HCT116 (cell line): ENCODE measurements around the gene TAS1R1. TPM values are rescaled to one million over a fixed set of nuclear protein-coding genes. Genes with fewer than 3 reads are reported as not detected.
A peak's percentile ranks its signal among the peaks of the same experiment; 100 is the strongest.

ENCODE experiments used
- ATAC-seq: fragments of 200-7000 bp; cut with Tn5 transposase; 2 replicates; pipeline ENCODE4 v1.9.1; 2020; ENCODE audit warnings: mild to moderate bottlenecking, moderate library complexity
- BruUV-seq: library from RNA; stranded (reverse); fragments of 400-500 nt; replicated peaks from 2 replicates; lab custom pipeline; 2021; lab: Mats Ljungman, UMichigan
- CTCF ChIA-PET: fragments of 300-600 bp; sonication (Branson Sonifier 250); formaldehyde crosslinking; loops from one replicate; lab custom pipeline; 2021; ENCODE audit warnings: antibody characterized with exemption; lab: Charles Lee
- POLR2A ChIA-PET: fragments of 300-600, 350-600 bp; sonication (Branson Sonifier 250); formaldehyde crosslinking; loops from one replicate; lab custom pipeline; 2021; ENCODE audit warnings: antibody characterized with exemption; lab: Charles Lee
- RAD21 ChIA-PET, 2 experiments: fragments of 300-600 bp; sonication (Branson Sonifier 250); formaldehyde crosslinking; loops; one replicate each; lab custom pipeline; 2023; ENCODE audit warnings: low total read pairs in 2 of 2; ENCODE audit not compliant: uncharacterized antibody in 2 of 2, unreplicated experiment in 2 of 2, low non-redundant PET in 1 of 2; lab: Charles Lee
- DNase-seq: peaks from one replicate; pipeline ENCODE4 v3.0.0-alpha.2; 2010; ENCODE audit warnings: low read depth, low spot score
- H2AFZ ChIP-seq: fragments of 200-600 bp; shearing (Covaris generic), sonication (generic); 2 replicates; pipeline ENCODE4 v1.6.1; 2017; ENCODE audit warnings: low read depth, mixed run types, mixed read lengths, antibody characterized with exemption, low read length; ENCODE audit not compliant: poor library complexity, severe bottlenecking
- H3K27ac ChIP-seq: 2 replicates; pipeline ENCODE4 v1.5.1; 2012; ENCODE audit warnings: low read depth, low read length
- H3K27me3 ChIP-seq: fragments of 200-600 bp; sonication (generic); 2 replicates; pipeline ENCODE4 v1.6.1; 2016; ENCODE audit warnings: mixed run types, low read length, mixed read lengths; ENCODE audit not compliant: insufficient read depth
- H3K36me3 ChIP-seq, 2 experiments: fragments of 200-500 bp in 1 of 2; fragments of 200-600 bp in 1 of 2; sonication (Bioruptor generic) in 1 of 2; sonication (generic) in 1 of 2; 2 replicates each; pipeline versions ENCODE4 v1.5.1 to v1.6.1; 2014 to 2016; ENCODE audit warnings: low read length in 2 of 2, inconsistent platforms in 1 of 2, mixed read lengths in 1 of 2, mixed run types in 1 of 2; ENCODE audit not compliant: insufficient read depth in 2 of 2, control insufficient read depth in 1 of 2
- H3K4me1 ChIP-seq, 2 experiments: fragments of 200-600 bp in 1 of 2; sonication (generic) in 1 of 2; 2 replicates each; pipeline versions ENCODE4 v1.5.1 to v1.6.1; 2012 to 2017; ENCODE audit warnings: low read length in 2 of 2, inconsistent platforms in 1 of 2, mild to moderate bottlenecking in 1 of 2, mixed read lengths in 1 of 2, mixed run types in 1 of 2, moderate library complexity in 1 of 2; ENCODE audit not compliant: insufficient read depth in 2 of 2, control insufficient read depth in 1 of 2
- H3K4me2 ChIP-seq: fragments of 200-600 bp; sonication (generic); 2 replicates; pipeline ENCODE4 v1.6.1; 2017; ENCODE audit warnings: mixed run types, low read length, mixed read lengths
- H3K4me3 ChIP-seq, 2 experiments: fragments of 200-600 bp in 1 of 2; sonication (generic) in 1 of 2; replicated peaks in 1 of 2; 2 replicates each; pipeline ENCODE4 v1.5.1; 2011 to 2016; ENCODE audit warnings: low read length in 2 of 2, control low read depth in 1 of 2, low read depth in 1 of 2, mild to moderate bottlenecking in 1 of 2, mixed read lengths in 1 of 2, mixed run types in 1 of 2
- H3K79me2 ChIP-seq: fragments of 200-600 bp; sonication (generic); 2 replicates; pipeline ENCODE4 v1.6.1; 2017; ENCODE audit warnings: mild to moderate bottlenecking, mixed run types, low read length, moderate library complexity, mixed read lengths; ENCODE audit not compliant: insufficient read depth
- H3K9ac ChIP-seq: fragments of 200-600 bp; sonication (generic); 2 replicates; pipeline ENCODE4 v1.6.1; 2016; ENCODE audit warnings: low read length, mixed read lengths
- H3K9me2 ChIP-seq: fragments of 200-600 bp; sonication (generic), shearing (Covaris generic); 2 replicates; pipeline ENCODE4 v1.6.1; 2017; ENCODE audit warnings: mixed run types, mild to moderate bottlenecking, moderate library complexity; ENCODE audit not compliant: insufficient read depth
- H3K9me3 ChIP-seq, 2 experiments: fragments of 200-500 bp in 1 of 2; fragments of 200-600 bp in 1 of 2; sonication (Bioruptor generic) in 1 of 2; sonication (generic) in 1 of 2; 2 replicates each; pipeline ENCODE4 v1.6.1; 2014 to 2017; ENCODE audit warnings: low read length in 2 of 2, mixed read lengths in 2 of 2, inconsistent platforms in 1 of 2, low read depth in 1 of 2, mild to moderate bottlenecking in 1 of 2, mixed run types in 1 of 2, moderate library complexity in 1 of 2; ENCODE audit not compliant: control insufficient read depth in 1 of 2, insufficient read depth in 1 of 2
- H4K20me1 ChIP-seq: fragments of 200-600 bp; sonication (generic), shearing (Covaris generic); 2 replicates; pipeline ENCODE4 v1.6.1; 2017; ENCODE audit warnings: mixed run types, mild to moderate bottlenecking, moderate library complexity; ENCODE audit not compliant: insufficient read depth
- CEBPB ChIP-seq: IDR thresholded peaks from 2 replicates; pipeline ENCODE4 v1.6.1; 2012; ENCODE audit warnings: low read depth
- EGR1 ChIP-seq: IDR thresholded peaks from 2 replicates; pipeline ENCODE4 v1.6.1; 2012; ENCODE audit warnings: low read depth
- EZH2 ChIP-seq: fragments of 200-600 bp; sonication (generic); IDR thresholded peaks from 2 replicates; pipeline ENCODE4 v1.6.1; 2017; ENCODE audit warnings: antibody characterized with exemption, mixed run types
- EZH2phosphoT487 ChIP-seq: fragments of 200-600 bp; IDR thresholded peaks from 2 replicates; pipeline ENCODE4 v1.6.1; 2018; ENCODE audit warnings: antibody characterized with exemption, borderline replicate concordance
- FOSL1 ChIP-seq: IDR thresholded peaks from 2 replicates; pipeline ENCODE4 v1.6.1; 2012; ENCODE audit warnings: low read depth
- MAX ChIP-seq: IDR thresholded peaks from 2 replicates; pipeline ENCODE4 v1.6.1; 2012
- POLR2A ChIP-seq: IDR thresholded peaks from 2 replicates; pipeline ENCODE4 v1.7.0; 2011; ENCODE audit warnings: borderline replicate concordance; ENCODE audit not compliant: insufficient read depth, insufficient read length; ENCODE audit errors: extremely low read depth
- POLR2AphosphoS5 ChIP-seq: IDR thresholded peaks from 2 replicates; pipeline ENCODE4 v1.6.1; 2011; ENCODE audit warnings: mild to moderate bottlenecking, low read depth, low read length, moderate library complexity
- RAD21 ChIP-seq: IDR thresholded peaks from 2 replicates; pipeline ENCODE4 v1.6.1; 2012; ENCODE audit warnings: low read depth, mild to moderate bottlenecking
- REST ChIP-seq: IDR thresholded peaks from 2 replicates; pipeline ENCODE4 v1.6.1; 2012; ENCODE audit warnings: low read depth
- SP1 ChIP-seq: IDR thresholded peaks from 2 replicates; pipeline ENCODE4 v1.6.1; 2012; ENCODE audit warnings: low read depth
- SRF ChIP-seq: IDR thresholded peaks from 2 replicates; pipeline ENCODE4 v1.6.1; 2012; ENCODE audit warnings: low read depth
- ZBTB33 ChIP-seq: IDR thresholded peaks from 2 replicates; pipeline ENCODE4 v1.6.1; 2011; ENCODE audit warnings: mild to moderate bottlenecking, low read length, moderate library complexity; ENCODE audit not compliant: insufficient replicate concordance; ENCODE audit errors: extremely low read depth
- ZFX ChIP-seq: fragments of 450-650 bp; IDR thresholded peaks from 2 replicates; pipeline ENCODE4 v1.6.1; 2017
- intact Hi-C: fragments of 100-400 bp; cut with micrococcal nuclease; formaldehyde crosslinking; loops from 2 replicates; pipeline ENCODE4 v1.10.0; 2022
- total RNA-seq: library from RNA; stranded (reverse); gene quantifications from one replicate; pipeline ENCODE4 v1.2.1, GENCODE V29; 2021; ENCODE audit not compliant: unreplicated experiment

TAS1R1 gene
- total RNA-seq, 1 experiment from 2014 or later = not detected

- H4K20me1 ChIP-seq = no peaks in the 10 kb centered on the region; the same call in 1 of the 2 replicates
- BruUV-seq = TSS peak; percentile 78
- ChIA-PET CTCF (interaction anchor here (1.0 kb wide), 1 partner anchor 9 kb away, joined by 3 read pairs; no protein-coding TSS in a partner anchor), POLR2A (no interaction called here), RAD21 (interaction anchor here in 1 of 2 experiments (0.6 kb wide), 1 partner anchor 33 kb away, joined by 5 read pairs; the partner anchor contains the start of gene ZBTB48)
- H2AFZ ChIP-seq = peak overlapping the region; percentile 13
- ATAC-seq (peak; percentile 53), DNase-seq (no peak)
- H3K4me3 ChIP-seq = peak overlapping the region; percentile 57 to 83
- peaks cover 8 to 46% of the 10 kb centered on the region in 2 experiments for H3K4me1 ChIP-seq
- H3K9me3 ChIP-seq = no peaks in the 10 kb centered on the region
- peak overlapping the region; percentile 72 for H3K27ac ChIP-seq
- H3K9me2 ChIP-seq = no peaks in the 10 kb centered on the region
- H3K4me2 ChIP-seq = peak overlapping the region; percentile 98
- peaks cover 0 to 8% of the 10 kb centered on the region in 2 experiments; a peak in 2 of 4 replicates for H3K36me3 ChIP-seq
- intact Hi-C loops = no loop called here
- peaks cover 36% of the 10 kb centered on the region for H3K79me2 ChIP-seq
- TF ChIP-seq POLR2A = no peak
- no peak for TF ChIP-seq SP1
- TF ChIP-seq EGR1 = no peak
- no peak for TF ChIP-seq SRF
- no peak for TF ChIP-seq RAD21
- no peak for TF ChIP-seq REST
- 0 out of 2 replicates have a peak, but pooled peaks have one; percentile 17 for TF ChIP-seq MAX
- TF ChIP-seq ZBTB33 = no peak
- TF ChIP-seq ZFX = peak; percentile 36; the same call in 1 of the 2 replicates
- TF ChIP-seq POLR2AphosphoS5 = 0 out of 2 replicates have a peak, but pooled peaks have one; percentile 1
- TF ChIP-seq CEBPB = no peak
- TF ChIP-seq EZH2phosphoT487 = no peak
- TF ChIP-seq EZH2 = no peak
- no peak for TF ChIP-seq FOSL1
- no peaks in the 10 kb centered on the region for H3K27me3 ChIP-seq
- peak overlapping the region; percentile 69 for H3K9ac ChIP-seq
Observed at GRCh38 chr1:6612641-6613360, 57.7 kb downstream of the TAS1R1 start.
